Islet precursor cell (in vitro differentiated cells): ENCODE measurements around the gene GNAQ.
"Not testable (repeated sequence)": the region's sequence is repeated elsewhere in the genome, so short reads cannot be mapped to it uniquely, and the experiment has no call there.

Source experiments
- DNase-seq: peaks from one replicate; pipeline ENCODE4 v3.0.0-alpha.2; 2018

The GNAQ gene

DNA sequence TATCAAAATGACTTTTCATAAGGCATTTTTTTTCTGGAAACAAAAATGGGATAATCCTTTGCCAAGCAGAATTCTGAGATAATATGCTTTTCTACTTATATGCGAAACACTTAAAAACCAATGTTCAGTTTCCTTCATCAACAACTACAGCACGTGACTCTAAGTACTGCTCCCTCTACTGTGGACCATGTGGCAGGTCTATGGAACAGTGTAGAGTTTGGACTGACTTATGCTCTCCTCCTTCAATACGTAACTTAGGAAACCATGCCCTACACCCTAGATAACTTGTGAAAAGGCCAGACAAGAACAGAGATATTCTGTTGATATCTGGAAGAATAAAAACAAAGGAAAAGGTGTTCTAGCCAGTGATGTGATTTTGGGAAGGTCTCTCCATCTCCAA is 272.2 kb downstream of the GNAQ start:
- DNase-seq, result no peak

DNA sequence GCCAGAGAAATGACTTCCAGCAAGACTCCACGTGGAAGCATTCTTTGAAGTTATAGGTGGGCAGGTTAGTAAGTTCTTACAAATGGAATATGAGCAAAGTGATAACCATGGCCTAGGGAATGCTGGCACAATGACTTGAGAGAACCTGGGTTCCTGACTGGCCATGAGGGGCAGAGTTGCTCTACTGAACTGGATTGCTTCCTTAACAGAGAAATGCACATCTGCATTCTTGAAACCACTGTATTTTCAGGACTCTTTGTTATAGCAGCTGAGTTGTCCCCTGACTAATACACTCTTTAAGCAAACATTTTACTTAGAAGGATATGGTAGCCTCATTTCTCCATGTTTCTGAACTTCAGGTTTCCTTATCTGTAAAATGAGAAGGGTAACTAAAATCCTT is 275.2 kb downstream of the GNAQ start:
- no peak for DNase-seq

DNA sequence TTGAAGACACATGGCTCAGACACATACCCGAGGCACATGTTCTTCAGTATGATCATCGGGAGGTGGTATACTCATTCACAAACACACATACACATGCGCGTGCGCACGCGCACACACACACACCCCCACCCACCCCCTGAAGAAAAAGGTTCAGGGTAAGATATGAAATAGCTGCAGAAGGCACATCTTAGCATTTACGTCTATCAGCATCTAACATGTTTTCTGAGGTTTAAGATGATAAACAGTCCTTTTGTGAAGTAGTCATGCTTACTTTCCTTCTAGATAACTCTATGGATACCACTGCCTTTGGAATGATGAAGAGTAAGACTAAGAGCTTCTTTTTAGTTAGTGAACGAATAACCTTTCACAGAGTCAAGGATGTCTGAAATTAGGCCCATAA is 278.4 kb downstream of the GNAQ start:
- DNase-seq, result no peak

DNA sequence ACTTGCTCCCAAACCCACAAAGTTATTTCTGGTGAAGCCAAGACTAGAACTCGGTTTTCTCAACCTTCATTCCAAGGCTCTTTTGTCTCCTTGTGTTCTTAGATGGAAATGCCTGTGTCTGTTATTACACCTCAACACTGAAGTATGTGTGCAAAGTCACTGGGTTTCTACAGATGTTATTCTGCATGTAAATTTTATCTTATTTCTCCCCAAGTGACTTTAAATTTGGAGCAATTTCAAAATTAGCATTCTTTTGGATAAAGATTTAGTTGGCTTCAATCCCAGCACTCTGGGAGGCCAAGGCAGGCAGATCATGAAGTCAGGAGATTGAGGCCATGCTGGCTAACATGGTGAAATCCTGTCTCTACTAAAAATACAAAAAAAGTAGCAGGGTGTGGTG is 279.1 kb downstream of the GNAQ start:
- no peak for DNase-seq

DNA sequence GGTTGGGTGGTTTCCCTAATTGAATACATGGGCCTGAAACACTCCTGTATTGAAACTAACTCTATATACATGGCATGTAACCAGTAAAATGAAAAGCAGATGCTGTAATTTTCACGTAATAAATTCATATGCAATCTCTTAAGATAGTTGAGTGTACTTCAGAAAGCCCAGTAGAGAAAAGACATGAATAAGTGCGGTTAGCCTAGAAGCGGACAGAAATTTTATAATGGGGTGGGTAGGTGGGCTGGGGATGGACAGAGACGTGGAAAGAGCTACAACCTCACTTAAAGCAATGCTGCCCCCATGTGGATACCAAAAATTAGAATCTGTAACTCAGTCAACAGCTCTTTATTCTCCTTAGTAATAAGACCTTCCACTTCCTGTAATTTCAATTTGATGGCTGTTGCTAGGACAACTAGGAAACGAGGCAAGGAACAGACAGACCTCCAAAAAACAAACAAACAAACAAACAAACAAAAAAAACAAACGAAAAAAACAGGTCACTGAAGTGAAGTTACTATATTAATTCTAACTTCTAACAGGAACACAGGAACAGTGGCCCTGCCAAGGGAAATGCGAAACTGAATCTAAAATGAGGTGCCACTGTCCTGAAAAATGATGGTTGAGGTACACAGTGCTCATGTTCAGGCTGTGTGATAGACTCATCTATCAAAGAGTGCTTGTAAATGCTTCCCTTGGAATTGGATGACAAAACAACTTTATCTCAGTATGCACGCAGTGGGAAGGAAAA is 280.1 kb downstream of the GNAQ start:
- DNase-seq, result no peak

DNA sequence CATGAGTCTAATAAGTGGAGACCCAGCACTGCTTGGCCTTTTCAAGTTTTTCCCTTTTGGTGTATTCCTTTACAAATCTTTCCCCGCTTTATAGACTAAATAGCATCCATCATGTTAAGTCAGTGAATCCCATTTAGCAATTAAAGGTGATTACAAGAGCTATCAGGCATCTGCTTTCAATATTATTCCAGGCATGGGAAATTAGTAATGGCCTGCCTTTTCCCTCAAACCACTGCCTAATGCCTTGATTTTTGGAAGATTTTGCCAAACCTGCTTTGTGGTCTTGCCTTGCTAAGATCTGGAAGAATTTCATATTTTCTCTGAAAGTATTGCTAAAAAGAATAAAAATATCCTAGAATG is 280.6 kb downstream of the GNAQ start:
- DNase-seq, result no peak

DNA sequence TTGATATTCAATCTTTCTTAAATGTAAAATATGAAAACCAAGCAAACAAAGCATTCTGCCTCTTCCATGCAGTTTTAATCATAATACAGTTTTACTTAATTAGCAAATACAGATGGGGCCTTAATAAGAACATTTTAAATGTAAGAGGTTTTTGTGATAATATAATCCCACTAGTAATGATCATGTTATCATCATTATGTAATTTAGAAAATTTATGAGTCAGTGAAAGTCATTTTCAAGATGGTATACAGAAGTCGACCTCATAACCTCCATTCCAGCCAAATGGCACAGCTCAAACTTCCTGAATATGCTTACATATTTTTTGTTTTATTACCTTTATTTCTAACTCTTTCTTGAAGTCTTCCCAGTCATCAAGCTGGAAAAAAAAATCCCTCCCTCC is 281.3 kb downstream of the GNAQ start:
- DNase-seq, result no peak

DNA sequence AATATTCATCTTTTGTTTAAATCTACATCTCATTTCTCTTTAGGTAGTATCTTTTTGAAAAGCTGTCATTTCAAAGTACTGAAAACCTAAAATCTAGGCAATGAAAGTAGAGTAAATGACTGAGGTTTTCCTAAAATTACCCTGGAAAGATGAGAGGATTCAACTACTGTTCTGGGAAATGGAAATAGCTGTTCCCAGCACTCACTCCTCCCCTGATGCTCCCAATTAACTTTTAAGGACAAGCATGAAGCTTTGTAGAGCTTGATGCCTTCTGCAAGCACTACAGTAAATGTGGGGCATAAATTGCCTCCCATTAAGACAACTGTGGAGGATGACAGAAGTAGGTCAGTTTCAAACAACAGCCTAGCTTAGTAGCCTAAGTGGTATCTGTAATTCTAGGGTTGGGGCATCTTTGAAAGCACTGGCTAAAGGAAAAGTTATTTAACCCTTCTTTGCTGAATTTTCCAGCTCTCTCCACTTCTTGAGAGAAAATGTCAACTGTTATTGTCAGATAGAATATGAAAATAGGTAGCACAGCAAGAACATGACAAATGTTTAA is 283.3 kb downstream of the GNAQ start:
- DNase-seq, result no peak

DNA sequence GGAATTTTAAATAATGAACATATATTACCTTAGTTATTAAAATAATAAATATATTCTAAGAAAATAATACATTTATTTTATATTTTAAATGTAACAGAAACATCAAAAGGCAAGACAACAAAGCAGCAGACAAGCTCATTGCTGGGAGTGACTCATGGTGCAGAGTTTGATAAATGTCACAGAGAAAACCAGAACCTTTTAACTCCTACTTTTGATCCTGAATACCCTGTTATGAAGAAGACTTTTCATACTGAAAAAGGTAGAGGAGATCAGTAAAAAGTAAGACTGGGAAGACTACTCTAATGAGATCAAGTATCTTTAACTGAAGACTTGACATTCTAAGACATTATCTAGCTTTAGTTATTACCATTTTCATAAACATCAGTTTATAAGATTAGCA is 284.4 kb downstream of the GNAQ start:
- no peak for DNase-seq

DNA sequence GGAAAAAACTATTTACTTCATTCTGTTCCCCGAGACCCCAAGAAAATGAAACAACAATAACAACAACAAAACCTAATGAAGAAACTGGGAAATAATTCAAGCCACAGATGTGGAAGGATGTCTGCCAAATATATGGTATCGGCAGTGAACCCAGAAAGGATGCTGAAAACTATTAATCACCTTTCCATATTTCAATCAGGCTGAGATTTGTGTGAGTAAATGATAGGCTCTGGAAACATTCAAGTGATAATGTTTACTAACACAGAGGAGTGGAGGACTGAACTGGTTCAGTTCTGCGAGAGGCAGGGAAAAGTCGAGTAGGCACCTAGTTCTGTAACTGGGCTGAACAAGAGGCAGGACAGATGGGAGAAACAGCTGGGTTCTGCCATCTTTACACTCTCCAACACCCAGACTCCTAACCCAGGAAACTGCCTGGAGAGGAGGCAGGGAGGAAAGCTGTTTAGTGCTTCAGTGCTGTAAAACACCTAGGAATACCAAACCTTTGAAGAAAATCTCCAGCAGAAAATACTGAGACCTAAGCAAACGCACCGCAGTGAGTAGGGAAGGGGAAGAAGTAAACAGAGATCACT is 286.7 kb downstream of the GNAQ start:
- no peak for DNase-seq

DNA sequence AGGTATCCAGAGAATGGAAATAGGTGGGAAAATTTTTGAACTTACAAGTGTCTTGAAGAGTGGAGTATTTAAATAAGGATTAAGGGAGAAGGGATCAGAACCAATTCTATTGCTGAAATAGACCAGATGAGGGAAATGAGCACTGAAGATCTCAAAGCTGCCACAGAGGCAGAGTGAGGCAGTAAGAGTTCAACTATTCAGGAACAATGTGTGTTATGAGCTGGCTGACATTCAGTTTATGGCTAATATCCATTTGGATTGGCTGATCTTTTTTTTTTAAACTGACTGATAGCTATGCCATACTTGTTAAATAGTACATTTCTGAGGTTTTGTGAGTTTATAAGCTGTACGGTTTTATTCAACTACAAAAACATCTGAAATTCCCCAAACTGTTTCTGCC is 288.2 kb downstream of the GNAQ start:
- no peak for DNase-seq

DNA sequence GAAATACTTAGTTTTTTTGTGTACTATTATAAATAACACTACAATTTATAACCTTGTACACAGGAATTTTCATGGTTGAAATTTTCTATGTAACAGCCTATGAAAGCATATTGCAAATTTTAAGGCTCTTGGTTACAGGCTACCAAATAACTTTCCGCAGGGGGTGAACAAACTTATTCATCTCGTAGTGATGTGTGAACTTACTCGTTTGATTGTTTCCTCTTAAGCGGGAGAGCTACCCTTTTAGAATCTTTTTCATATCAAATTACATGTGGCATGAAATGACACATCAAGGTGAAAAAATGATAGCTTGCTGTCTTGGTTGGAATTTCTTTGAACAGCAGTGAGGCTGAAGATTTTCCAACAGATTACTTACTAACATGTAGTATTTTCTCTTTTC is 292.7 kb downstream of the GNAQ start:
- DNase-seq, result no peak

DNA sequence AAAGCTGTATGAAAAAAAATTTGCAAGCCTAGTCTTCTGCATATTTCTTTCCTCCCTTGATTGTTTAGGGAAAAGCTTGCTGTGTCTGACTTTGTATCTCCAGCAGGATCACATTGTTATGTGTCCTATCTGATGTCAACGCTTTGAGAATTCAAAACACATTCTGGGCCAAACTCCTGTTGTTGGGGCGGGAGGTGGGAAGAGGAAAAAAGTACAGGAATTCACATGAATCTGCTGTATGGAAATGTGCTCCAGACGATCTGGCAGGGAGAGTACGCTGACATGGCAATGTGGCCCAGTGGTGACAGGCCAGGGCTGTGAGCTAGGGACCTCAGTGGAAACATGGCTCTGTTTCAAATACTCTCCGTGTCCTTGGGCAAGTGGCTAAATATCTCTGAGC is 296.1 kb downstream of the GNAQ start:
- no peak for DNase-seq

DNA sequence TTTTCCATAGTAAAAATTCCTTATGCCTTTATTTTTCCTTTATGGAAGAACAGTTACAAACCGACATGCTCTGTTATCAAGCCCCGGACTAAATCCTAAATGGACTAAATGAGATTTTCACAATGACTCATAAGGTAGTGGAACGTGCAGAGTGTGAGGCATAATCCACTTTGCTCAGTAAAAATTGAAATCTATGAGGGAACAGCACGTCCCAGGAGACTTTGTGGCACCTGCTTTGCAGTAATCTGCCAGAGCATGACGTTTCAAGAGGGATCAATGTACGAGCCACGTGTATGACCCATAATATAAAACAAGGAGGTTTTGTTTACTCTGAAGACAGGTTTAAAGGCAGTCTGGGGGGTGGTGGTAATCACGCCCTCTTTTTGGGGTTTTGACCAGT is 299.7 kb downstream of the GNAQ start:
- no peak for DNase-seq

DNA sequence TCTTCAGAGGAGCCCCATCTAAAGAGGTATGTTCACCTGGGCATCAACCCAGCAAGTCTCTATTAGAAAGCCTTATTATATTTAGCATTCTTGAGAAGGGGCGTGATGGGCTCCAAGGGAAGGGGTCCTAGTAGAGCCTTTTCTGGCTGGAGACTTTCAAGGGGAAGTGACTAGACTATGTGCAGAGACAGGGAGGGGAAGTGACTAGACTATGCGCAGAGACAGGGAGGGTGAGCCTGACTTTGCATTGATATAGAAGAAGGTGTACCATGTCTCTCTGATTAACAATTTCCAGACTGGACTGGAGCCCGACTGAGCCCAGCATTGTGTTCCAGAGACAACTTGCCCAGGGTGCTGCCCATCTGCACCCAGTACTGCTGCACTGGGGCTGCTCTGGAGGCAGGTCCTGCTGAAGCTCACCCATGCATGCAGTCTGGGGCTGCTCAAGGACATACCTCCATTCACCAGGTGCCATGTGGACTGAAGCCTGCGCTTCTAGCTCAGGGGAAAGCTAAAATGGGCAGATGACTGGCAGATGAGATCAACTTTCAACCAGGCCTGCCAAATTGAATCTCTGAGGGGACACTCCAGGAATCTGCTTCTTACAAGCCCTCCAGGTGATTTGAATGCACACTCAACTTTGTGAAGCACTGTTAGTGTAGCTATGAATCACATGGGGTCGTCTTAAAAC is 300.5 kb downstream of the GNAQ start:
- no peak for DNase-seq

DNA sequence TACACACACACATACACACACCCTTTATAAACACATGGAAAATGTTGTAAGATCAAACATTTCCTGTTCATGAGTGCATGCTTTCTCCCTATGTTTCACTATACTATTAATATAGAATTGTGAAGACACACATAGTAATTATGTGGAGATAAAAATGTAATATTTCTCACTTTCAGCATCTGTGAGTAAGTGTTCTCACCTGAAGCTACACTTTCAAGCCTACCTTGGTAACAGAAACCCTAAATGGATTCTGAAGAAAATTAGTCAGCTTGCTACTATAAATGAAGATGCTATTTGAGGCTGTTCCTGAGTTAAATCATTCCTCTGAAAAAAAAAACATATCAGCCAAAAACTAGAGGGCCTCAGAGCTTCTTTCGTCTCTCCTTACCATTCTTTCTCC is 302.4 kb downstream of the GNAQ start:
- no peak for DNase-seq

DNA sequence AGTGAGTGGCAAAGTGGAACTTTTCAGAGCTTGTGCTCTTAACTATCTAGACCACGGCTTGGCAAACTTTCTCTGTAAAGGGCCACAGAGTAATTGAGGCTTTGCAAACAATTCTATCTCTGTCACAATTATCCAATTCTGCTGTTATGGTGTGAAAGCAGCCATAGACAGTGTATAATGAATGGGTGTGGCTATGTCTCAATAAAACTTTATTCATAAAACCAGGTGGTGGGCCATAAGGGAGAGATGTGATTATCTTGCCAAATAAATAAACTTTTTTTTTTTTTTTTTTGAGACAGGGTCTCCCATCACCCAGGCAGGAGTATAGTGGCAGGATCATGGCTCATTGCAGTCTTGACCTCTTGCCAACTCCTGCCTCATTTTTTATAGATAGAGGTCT is 304.8 kb downstream of the GNAQ start:
- no peak for DNase-seq

DNA sequence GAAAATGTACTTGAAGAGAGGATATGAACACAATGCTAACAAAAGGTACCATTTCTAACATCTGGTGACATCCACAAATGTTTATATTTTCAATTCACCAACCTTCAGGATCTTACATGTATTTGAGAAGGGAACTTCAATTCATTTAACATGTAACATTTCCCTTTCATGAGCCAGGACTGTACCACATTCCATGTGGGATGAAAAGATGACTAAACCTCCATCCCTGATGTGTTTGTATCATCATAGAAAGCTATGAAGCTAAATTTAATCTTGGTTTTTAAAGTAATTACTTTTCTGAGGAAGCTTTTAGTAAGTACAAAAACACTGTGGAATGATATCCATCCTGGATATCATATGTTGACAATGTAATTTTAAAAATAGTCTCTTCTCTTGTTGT is 305.3 kb downstream of the GNAQ start:
- no peak for DNase-seq

DNA sequence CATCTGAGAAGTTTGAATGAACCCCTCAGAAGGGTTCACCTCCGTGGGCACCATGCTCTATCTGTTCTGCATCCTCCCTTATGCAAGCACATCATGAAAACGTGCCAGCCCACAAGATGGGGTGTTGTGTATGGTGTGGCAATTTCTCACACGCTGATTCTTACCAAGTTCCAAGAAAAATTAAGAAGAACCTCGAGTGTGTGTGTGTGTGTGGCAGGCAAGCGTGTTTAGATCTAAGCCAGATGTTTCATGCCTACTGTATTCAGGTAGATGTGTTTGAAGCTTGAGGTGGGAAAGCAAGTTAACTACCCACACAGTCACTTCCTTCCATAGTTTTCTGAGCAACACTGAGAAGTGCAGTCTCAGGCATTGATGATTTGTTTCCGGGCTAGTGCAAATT is 305.8 kb downstream of the GNAQ start:
- DNase-seq, result no peak

DNA sequence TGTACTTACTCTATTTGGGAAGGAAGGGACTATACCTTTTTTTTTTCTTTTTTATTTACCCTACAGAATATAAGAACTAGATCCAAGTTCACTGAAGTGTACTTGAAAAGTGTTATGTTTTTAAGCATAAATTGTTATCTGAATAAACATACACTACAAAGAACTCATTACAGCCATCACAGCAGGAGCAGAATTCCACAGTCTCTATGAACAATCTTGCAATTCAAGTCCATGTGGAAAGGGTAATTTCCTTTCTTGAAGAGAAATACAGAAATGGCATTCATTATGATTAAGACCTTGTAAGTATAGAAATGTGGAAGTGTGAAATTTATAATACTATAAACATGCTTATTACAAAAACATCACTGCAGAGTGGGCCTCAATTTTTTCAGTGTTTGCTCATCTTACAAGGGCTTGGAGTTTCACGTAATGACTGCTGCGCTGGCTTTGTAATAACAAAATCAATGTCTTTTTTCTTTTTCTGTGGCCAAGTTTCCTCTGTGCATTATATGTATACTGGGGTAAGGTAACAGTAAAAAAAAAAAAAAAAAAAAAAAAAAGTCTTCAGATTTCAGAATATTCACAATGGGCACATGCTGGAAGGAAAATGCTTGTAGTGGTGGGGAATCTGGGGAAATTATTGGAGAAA is 306.4 kb downstream of the GNAQ start:
- DNase-seq, result no peak

DNA sequence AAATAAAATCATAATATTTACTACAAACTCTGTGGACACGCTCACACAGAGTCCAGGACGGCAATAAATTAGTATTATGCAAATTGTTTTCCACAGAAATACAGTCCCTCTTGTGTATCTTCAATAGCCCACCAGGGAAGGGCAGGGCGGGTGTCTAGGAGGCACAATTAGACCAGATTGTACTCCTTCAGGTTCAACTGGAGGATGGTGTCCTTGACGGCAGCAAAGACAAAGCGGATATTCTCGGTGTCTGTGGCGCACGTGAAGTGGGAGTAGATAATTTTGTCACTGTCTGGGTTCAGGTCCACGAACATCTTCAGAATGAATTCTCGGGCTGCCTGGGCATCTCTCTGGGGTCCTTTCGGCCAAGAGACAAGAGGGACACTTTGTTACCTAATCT is 310.5 kb downstream of the GNAQ start:
- DNase-seq, result not testable (repeated sequence)

DNA sequence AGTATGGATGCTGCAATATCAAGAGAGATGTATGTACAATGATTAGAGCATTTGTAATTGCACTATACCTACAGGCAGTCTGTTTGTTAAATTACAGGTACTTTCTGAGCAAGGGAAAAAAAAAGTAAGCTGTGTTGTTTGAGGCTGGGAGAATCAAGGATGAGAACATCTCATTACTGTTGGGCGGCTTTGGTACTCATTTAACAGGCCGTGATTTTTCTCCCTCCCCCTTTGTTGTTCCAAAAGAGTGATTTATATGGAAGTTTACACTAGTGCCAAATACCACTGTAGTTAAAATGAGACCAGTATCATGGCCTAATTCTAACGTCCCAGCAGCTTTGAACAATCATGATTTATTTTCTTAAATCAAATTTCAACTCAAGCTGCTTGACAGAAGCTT is 312.3 kb downstream of the GNAQ start:
- DNase-seq, result no peak

DNA sequence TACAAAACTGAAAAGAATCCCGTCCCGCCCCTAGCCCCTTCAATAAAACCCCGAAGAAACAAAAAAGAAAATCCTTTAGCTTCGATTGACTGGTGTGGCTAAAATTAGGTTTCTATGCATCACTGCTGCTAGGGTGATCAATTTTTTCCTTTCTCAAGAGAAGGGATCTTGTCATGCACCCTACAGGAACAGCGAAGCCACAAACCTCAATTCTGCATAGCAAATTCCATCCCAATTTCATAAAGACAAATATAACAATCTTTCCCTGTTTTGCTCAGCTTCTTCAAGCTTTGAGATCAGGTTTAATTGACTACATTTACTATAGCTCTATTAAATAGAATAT is 313.3 kb downstream of the GNAQ start:
- not testable (repeated sequence) for DNase-seq
